ENCODE data around the gene RNF130. TPM values are rescaled to one million over a fixed set of nuclear protein-coding genes. Genes with fewer than 3 reads are reported as not detected.

The RNF130 gene
- total RNA-seq, 4 donors from 2014 or later: 24.4 to 63.3 (median 36.2) TPM

DNA sequence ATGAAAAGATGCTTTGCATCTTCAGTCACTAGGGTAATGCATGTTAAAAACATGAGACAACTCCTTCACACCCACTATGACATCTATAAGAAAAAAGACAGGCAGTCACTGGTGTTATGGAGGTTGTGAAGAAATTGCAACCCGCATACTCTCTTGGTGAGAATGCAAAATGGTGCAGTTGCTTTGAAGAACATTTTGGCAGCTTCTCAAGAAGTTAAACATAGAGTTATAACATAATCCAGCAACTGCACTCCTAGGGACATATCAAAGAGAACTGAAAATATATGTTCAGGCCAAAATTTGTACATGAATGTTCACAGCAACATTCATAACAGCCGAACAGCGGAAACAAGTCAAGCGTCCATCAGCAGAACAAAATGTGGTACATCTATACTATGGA lies 117.6 kb downstream of the RNF130 start:
- H3K4me3 ChIP-seq (ENCODE audit: low read depth, poor library complexity, severe bottlenecking): no peak overlapping the region
- no peak for DNase-seq (ENCODE audit: low spot score in 2 of 2)
- intact Hi-C loops (cut with DNase I; ENCODE audit: low total_unique reads): no loop called here
- WGBS, 2 donors: 97% methylated on average over 4 of the region's 4 CpGs
- no peak for TF ChIP-seq POLR2A (IDR thresholded peaks at IDR 0.05)
- TF ChIP-seq, protein P1, sequence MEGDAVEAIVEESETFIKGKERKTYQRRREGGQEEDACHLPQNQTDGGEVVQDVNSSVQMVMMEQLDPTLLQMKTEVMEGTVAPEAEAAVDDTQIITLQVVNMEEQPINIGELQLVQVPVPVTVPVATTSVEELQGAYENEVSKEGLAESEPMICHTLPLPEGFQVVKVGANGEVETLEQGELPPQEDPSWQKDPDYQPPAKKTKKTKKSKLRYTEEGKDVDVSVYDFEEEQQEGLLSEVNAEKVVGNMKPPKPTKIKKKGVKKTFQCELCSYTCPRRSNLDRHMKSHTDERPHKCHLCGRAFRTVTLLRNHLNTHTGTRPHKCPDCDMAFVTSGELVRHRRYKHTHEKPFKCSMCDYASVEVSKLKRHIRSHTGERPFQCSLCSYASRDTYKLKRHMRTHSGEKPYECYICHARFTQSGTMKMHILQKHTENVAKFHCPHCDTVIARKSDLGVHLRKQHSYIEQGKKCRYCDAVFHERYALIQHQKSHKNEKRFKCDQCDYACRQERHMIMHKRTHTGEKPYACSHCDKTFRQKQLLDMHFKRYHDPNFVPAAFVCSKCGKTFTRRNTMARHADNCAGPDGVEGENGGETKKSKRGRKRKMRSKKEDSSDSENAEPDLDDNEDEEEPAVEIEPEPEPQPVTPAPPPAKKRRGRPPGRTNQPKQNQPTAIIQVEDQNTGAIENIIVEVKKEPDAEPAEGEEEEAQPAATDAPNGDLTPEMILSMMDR (IDR thresholded peaks at IDR 0.05): no peak

DNA sequence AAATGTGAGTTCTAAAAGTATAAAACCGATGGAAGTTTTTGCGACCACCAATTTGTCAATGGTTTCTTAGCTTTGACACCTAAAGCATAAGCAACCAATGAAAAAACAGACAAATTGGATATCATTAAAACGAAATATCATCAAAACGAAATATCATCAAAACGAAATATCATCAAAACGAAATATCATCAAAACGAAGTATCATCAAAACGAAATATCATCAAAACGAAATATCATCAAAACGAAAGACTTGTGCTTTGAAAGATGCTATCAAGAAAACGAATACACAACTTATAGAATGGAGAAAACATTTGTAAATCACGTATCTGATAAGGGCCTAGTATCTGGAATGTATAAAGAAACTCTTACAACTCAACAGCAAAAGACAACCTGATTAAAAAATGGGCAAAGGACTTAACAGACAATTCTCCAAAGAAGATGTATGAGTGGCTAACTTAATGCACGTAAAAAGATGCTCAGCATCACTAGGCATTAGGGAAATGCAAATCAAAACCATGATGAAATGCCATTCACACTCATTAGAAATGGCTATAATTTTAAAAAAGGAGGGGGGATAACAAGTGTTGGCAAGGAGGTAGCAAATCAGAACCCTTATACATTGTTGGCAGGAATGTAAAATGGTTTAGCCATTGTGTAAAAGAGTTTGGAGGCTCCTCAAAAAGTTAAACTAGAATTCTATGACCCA lies 134.4 kb downstream of the RNF130 start:
- no peak for DNase-seq (ENCODE audit: low spot score in 2 of 2)
- no peak overlapping the region for H3K4me3 ChIP-seq (ENCODE audit: low read depth, poor library complexity, severe bottlenecking)
- no peak for TF ChIP-seq POLR2A (IDR thresholded peaks at IDR 0.05)
- TF ChIP-seq, protein P1 (IDR thresholded peaks at IDR 0.05): no peak
- WGBS, 2 donors: 90 to 95% methylated on average over 13 of the region's 13 CpGs
- intact Hi-C loops (cut with DNase I; ENCODE audit: low total_unique reads): loop anchor here (10.0 kb wide), 1 partner anchor 148 kb away; no protein-coding TSS in a partner anchor

DNA sequence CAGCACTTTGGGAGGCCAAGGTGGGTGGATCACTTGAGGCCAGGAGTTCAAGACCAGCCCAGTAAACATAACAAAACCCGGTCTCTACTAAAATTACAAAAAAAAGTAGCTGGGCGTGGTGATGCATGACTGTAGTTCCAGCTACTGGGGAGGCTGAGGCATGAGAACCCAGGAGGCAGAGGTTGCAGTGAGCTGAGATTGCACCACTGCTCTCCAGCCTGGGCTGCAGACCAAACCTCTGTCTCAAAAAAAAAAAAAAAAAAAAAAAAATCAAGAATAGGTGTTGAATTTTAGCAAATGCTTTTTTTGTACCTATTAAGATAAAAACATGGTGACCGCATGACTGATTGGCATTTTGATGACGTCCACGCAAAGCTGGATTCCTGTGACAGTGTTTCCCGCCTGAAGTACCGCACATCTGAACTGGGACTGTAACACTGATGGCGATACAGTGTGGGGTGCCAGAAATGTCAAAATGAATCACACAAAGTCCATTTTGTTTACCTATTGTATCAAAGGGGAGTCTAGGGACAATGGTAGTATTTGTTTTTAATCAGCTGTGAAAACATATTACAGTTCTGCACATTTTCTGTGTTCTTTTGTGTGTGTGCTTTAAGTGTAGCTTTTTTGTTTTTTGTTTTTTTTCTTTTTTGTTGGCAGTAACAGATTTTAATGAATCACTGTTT lies 140.6 kb downstream of the RNF130 start:
- intact Hi-C loops (cut with DNase I; ENCODE audit: low total_unique reads): loop anchor here (10.0 kb wide), 1 partner anchor 154 kb away; no protein-coding TSS in a partner anchor
- no peak for DNase-seq (ENCODE audit: low spot score in 2 of 2)
- 88 to 95% methylated on average over 8 of the region's 8 CpGs for WGBS, 2 donors
- TF ChIP-seq, protein P1 (IDR thresholded peaks at IDR 0.05): no peak
- TF ChIP-seq POLR2A (IDR thresholded peaks at IDR 0.05): no peak
- no peak overlapping the region for H3K4me3 ChIP-seq (ENCODE audit: low read depth, poor library complexity, severe bottlenecking)

DNA sequence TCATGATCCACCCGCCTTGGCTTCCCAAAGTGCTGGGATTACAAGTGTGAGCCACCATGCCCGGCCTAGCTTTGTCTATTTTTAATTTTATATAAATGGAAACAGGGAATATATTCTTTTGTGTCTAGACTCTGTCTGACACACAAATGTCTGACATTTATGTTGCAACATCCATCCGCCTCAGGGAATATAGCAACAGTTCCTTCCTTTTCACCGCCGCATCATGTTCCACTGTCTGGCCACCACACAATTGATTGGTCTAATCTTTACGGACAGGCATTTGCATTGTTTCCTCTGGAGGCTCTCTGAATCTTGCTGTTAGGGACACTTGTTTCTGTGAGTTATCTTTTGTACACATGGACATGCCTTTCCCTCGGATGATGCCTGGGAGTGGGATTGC lies 143.7 kb downstream of the RNF130 start:
- H3K4me3 ChIP-seq (ENCODE audit: low read depth, poor library complexity, severe bottlenecking): no peak overlapping the region
- TF ChIP-seq, protein P1 (IDR thresholded peaks at IDR 0.05): no peak
- no peak for TF ChIP-seq POLR2A (IDR thresholded peaks at IDR 0.05)
- DNase-seq (ENCODE audit: low spot score in 2 of 2): no peak
- intact Hi-C loops (cut with DNase I; ENCODE audit: low total_unique reads): no loop called here
- WGBS, 2 donors: 89 to 90% methylated on average over 7 of the region's 7 CpGs

DNA sequence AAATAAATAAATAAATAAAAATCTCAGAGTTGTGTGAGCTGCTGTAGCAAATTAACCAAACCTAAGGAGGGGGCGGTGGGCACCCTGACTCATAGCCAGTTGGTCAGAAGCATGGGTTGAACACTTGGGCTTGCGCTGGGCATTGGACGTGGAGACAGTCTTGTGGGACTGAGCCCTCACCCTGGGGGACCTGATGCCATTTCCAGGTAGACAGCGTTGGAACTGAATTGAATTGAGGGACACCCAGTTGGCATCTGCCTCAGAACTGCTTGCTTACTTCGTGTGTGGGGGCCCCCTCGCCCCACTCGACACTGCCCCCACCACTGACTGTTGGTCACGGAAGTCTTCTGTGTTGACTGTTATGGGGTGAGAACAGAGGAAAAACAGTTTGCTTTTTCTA lies 144.9 kb downstream of the RNF130 start:
- intact Hi-C loops (cut with DNase I; ENCODE audit: low total_unique reads): no loop called here
- WGBS, 2 donors: 87 to 91% methylated on average over 8 of the region's 8 CpGs
- no peak overlapping the region for H3K4me3 ChIP-seq (ENCODE audit: low read depth, poor library complexity, severe bottlenecking)
- DNase-seq (ENCODE audit: low spot score in 2 of 2): no peak
- TF ChIP-seq POLR2A (IDR thresholded peaks at IDR 0.05): no peak
- TF ChIP-seq, protein P1 (IDR thresholded peaks at IDR 0.05): no peak

Measured in lower leg skin (tissue), 4 donors.